Loucy (cell line): ENCODE measurements around the gene HIC1.

Experiments used
- H2AFZ ChIP-seq: fragments of 200-600 bp; sonication (generic); 2 replicates; pipeline ENCODE4 v1.6.0; 2016; ENCODE audit warnings: antibody characterized with exemption, mild to moderate bottlenecking, low read length, moderate library complexity
- H3F3A ChIP-seq: fragments of 200-600 bp; 2 replicates; pipeline ENCODE4 v1.6.0; 2016; ENCODE audit warnings: antibody characterized with exemption, low read depth, mild to moderate bottlenecking
- H3K27me3 ChIP-seq: fragments of 200-600 bp; sonication (generic); 2 replicates; pipeline ENCODE4 v1.6.1; 2014; ENCODE audit warnings: low read length, mild to moderate bottlenecking; ENCODE audit not compliant: insufficient read depth, poor library complexity, severe bottlenecking
- H3K36me3 ChIP-seq: fragments of 200-600 bp; sonication (generic); 2 replicates; pipeline ENCODE4 v1.6.1; 2016; ENCODE audit warnings: low read length; ENCODE audit not compliant: insufficient read depth
- H3K4me1 ChIP-seq: fragments of 200-600 bp; sonication (generic); 2 replicates; pipeline ENCODE4 v1.5.1; 2014; ENCODE audit warnings: low read length, mild to moderate bottlenecking; ENCODE audit not compliant: insufficient read depth, poor library complexity, severe bottlenecking
- H3K4me2 ChIP-seq: fragments of 200-600 bp; sonication (generic); 2 replicates; pipeline ENCODE4 v1.6.0; 2014; ENCODE audit warnings: antibody characterized with exemption, low read length, low read depth, mild to moderate bottlenecking; ENCODE audit not compliant: poor library complexity, severe bottlenecking
- H3K4me3 ChIP-seq: fragments of 200-600 bp; sonication (generic); 2 replicates; pipeline ENCODE4 v1.5.1; 2014; ENCODE audit warnings: low read length, mild to moderate bottlenecking, mixed read lengths; ENCODE audit not compliant: poor library complexity, severe bottlenecking
- H3K79me2 ChIP-seq: fragments of 200-600 bp; sonication (generic); 2 replicates; pipeline ENCODE4 v1.6.1; 2014; ENCODE audit warnings: low read length; ENCODE audit not compliant: insufficient read depth
- H3K9ac ChIP-seq: fragments of 200-600 bp; sonication (generic); 2 replicates; pipeline ENCODE4 v1.6.0; 2014; ENCODE audit warnings: mild to moderate bottlenecking, low read depth, low read length, moderate library complexity; ENCODE audit not compliant: poor library complexity, severe bottlenecking
- H3K9me2 ChIP-seq: fragments of 200-600 bp; sonication (generic); replicated peaks from 2 replicates; pipeline ENCODE4 v1.6.1; 2016; ENCODE audit warnings: low read depth, low read length, mixed read lengths
- H3K9me3 ChIP-seq: fragments of 200-600 bp; sonication (generic); 2 replicates; pipeline ENCODE4 v1.6.1; 2014; ENCODE audit warnings: mild to moderate bottlenecking, antibody characterized with exemption, low read length, low read depth; ENCODE audit not compliant: insufficient read depth
- H4K20me1 ChIP-seq: fragments of 200-600 bp; sonication (generic); 2 replicates; pipeline ENCODE4 v1.6.0; 2014; ENCODE audit warnings: antibody characterized with exemption, low read length, mild to moderate bottlenecking; ENCODE audit not compliant: insufficient read depth, poor library complexity, severe bottlenecking
- CTCF ChIP-seq: fragments of 200-600 bp; sonication (generic); conservative IDR thresholded peaks from 2 replicates; pipeline ENCODE4 v1.5.1; 2014; ENCODE audit warnings: mild to moderate bottlenecking, antibody characterized with exemption, low read length
- EZH2phosphoT487 ChIP-seq: fragments of 200-600 bp; IDR thresholded peaks from 2 replicates; pipeline ENCODE4 v1.6.1; 2018; ENCODE audit warnings: antibody characterized with exemption, mild to moderate bottlenecking, moderate library complexity, borderline replicate concordance

Gene HIC1

GRCh38 chr17:2095536-2095910, 40.6 kb downstream of the HIC1 start:
- Histone ChIP-seq H3K4me3 (no peak overlapping the region), H3K27me3 (no peaks in the 10 kb centered on the region), H3K4me2 (no peak overlapping the region), H2AFZ (no peak overlapping the region), H4K20me1 (no peaks in the 10 kb centered on the region), H3K79me2 (no peaks in the 10 kb centered on the region), H3K9me2 (no peaks in the 10 kb centered on the region), H3K9me3 (no peaks in the 10 kb centered on the region), H3F3A (no peaks in the 10 kb centered on the region), H3K36me3 (peaks cover 16% of the 10 kb centered on the region; the same call in 1 of the 2 replicates), H3K9ac (no peak overlapping the region), H3K4me1 (peaks cover 23% of the 10 kb centered on the region)
- no peak for TF ChIP-seq CTCF
- TF ChIP-seq EZH2phosphoT487 = no peak

- Histone ChIP-seq H4K20me1 (peaks cover 4% of the 10 kb centered on the region), H3K27me3 (no peaks in the 10 kb centered on the region), H3K9ac (peak overlapping the region; percentile 32), H3F3A (peaks cover 2% of the 10 kb centered on the region; the same call in 1 of the 2 replicates), H3K36me3 (peaks cover 11% of the 10 kb centered on the region; the same call in 1 of the 2 replicates), H3K4me3 (peak overlapping the region; percentile 27), H3K4me2 (peak overlapping the region; percentile 55), H3K9me3 (no peaks in the 10 kb centered on the region), H3K4me1 (peaks cover 34% of the 10 kb centered on the region), H2AFZ (no peak overlapping the region), H3K79me2 (peaks cover 7% of the 10 kb centered on the region; the same call in 1 of the 2 replicates), H3K9me2 (no peaks in the 10 kb centered on the region)
- TF ChIP-seq EZH2phosphoT487 = no peak
- no peak for TF ChIP-seq CTCF
These were observed 46.8 kb downstream of the HIC1 start for GRCh38 chr17:2101448-2102257.

GRCh38 chr17:2102931-2103809, 48.3 kb downstream of the HIC1 start:
- TF ChIP-seq EZH2phosphoT487 = no peak
- Histone ChIP-seq H3K4me2 (no peak overlapping the region), H3K9me3 (no peaks in the 10 kb centered on the region), H3K9me2 (no peaks in the 10 kb centered on the region), H3K36me3 (peaks cover 24% of the 10 kb centered on the region; the same call in 1 of the 2 replicates), H4K20me1 (peaks cover 4% of the 10 kb centered on the region), H3K27me3 (no peaks in the 10 kb centered on the region), H3K9ac (no peak overlapping the region), H3F3A (peaks cover 2% of the 10 kb centered on the region; the same call in 1 of the 2 replicates), H3K4me3 (no peak overlapping the region), H2AFZ (no peak overlapping the region), H3K4me1 (peaks cover 23% of the 10 kb centered on the region), H3K79me2 (peaks cover 7% of the 10 kb centered on the region; the same call in 1 of the 2 replicates)
